Mucosa of stomach (tissue), 1 donor: ENCODE measurements around the gene FBXO17.
"Not testable (repeated sequence)": the region's sequence is repeated elsewhere in the genome, so short reads cannot be mapped to it uniquely, and the experiment has no call there.

Source experiments
- H3K27me3 ChIP-seq: one replicate; pipeline ENCODE4 v1.7.0; 2013; ENCODE audit warnings: mild to moderate bottlenecking, low read length; ENCODE audit not compliant: control insufficient read depth, insufficient read depth
- H3K36me3 ChIP-seq: one replicate; pipeline ENCODE4 v1.7.0; 2013; ENCODE audit warnings: low read length; ENCODE audit not compliant: control insufficient read depth, insufficient read depth
- H3K4me1 ChIP-seq: one replicate; pipeline ENCODE4 v1.7.0; 2013; ENCODE audit warnings: mild to moderate bottlenecking, low read length; ENCODE audit not compliant: control insufficient read depth, insufficient read depth
- H3K4me3 ChIP-seq: one replicate; pipeline ENCODE4 v1.7.0; 2013; ENCODE audit warnings: low read length
- H3K9ac ChIP-seq: one replicate; pipeline ENCODE4 v1.7.0; 2013; ENCODE audit warnings: mild to moderate bottlenecking, low read length, moderate library complexity
- H3K9me3 ChIP-seq: one replicate; pipeline ENCODE4 v1.7.0; 2013; ENCODE audit warnings: mild to moderate bottlenecking, low read length, moderate library complexity; ENCODE audit not compliant: control insufficient read depth
- donor health status: Pancreatic carcinoma.

The FBXO17 gene

GRCh38 chr19:39001041-39001440, 25.5 kb upstream of the FBXO17 start:
- no peak overlapping the region for H3K9ac ChIP-seq
- no peaks in the 10 kb centered on the region for H3K9me3 ChIP-seq
- H3K27me3 ChIP-seq, result no peaks in the 10 kb centered on the region
- H3K4me1 ChIP-seq, result peaks cover 2% of the 10 kb centered on the region
- H3K36me3 ChIP-seq, result no peaks in the 10 kb centered on the region
- no peak overlapping the region for H3K4me3 ChIP-seq

- not testable (repeated sequence) for H3K4me1 ChIP-seq, H3K4me3 ChIP-seq, H3K9ac ChIP-seq, H3K27me3 ChIP-seq, H3K9me3 ChIP-seq, H3K36me3 ChIP-seq
Measured at GRCh38 chr19:38997576-38997975, 22.0 kb upstream of the FBXO17 start.

GRCh38 chr19:38993271-38993670, 17.7 kb upstream of the FBXO17 start:
- H3K4me3 ChIP-seq, result no peak overlapping the region
- H3K9me3 ChIP-seq, result no peaks in the 10 kb centered on the region
- H3K36me3 ChIP-seq, result no peaks in the 10 kb centered on the region
- H3K4me1 ChIP-seq, result peaks cover 4% of the 10 kb centered on the region
- H3K9ac ChIP-seq, result no peak overlapping the region
- H3K27me3 ChIP-seq, result no peaks in the 10 kb centered on the region

- Histone ChIP-seq H3K4me1 (peaks cover 3% of the 10 kb centered on the region), H3K4me3 (no peak overlapping the region), H3K27me3 (no peaks in the 10 kb centered on the region)
Measured at GRCh38 chr19:38990949-38991697, 15.6 kb upstream of the FBXO17 start.

GRCh38 chr19:38989614-38990013, 14.1 kb upstream of the FBXO17 start:
- not testable (repeated sequence) for H3K9ac ChIP-seq, H3K4me3 ChIP-seq, H3K36me3 ChIP-seq, H3K9me3 ChIP-seq, H3K27me3 ChIP-seq, H3K4me1 ChIP-seq

More at GRCh38 chr19:38990949-38991697, 15.6 kb upstream of the FBXO17 start:
- Histone ChIP-seq H3K9me3 (no peaks in the 10 kb centered on the region), H3K36me3 (no peaks in the 10 kb centered on the region), H3K9ac (no peak overlapping the region)

- no peak overlapping the region for H3K9ac ChIP-seq
- H3K36me3 ChIP-seq, result no peaks in the 10 kb centered on the region
- H3K4me3 ChIP-seq, result no peak overlapping the region
- H3K9me3 ChIP-seq, result no peaks in the 10 kb centered on the region
- no peaks in the 10 kb centered on the region for H3K27me3 ChIP-seq
- no peaks in the 10 kb centered on the region for H3K4me1 ChIP-seq
Measured at GRCh38 chr19:38989066-38989605, 13.6 kb upstream of the FBXO17 start.

GRCh38 chr19:38988627-38989026, 13.1 kb upstream of the FBXO17 start:
- not testable (repeated sequence) for H3K36me3 ChIP-seq, H3K4me1 ChIP-seq, H3K27me3 ChIP-seq, H3K9ac ChIP-seq, H3K4me3 ChIP-seq, H3K9me3 ChIP-seq

- H3K9me3 ChIP-seq, H3K27me3 ChIP-seq, H3K4me3 ChIP-seq, H3K9ac ChIP-seq, H3K36me3 ChIP-seq, H3K4me1 ChIP-seq: not testable (repeated sequence)
Measured at GRCh38 chr19:38987745-38988144, 12.2 kb upstream of the FBXO17 start.

GRCh38 chr19:38985262-38985661, 9.7 kb upstream of the FBXO17 start:
- Histone ChIP-seq H3K4me3 (no peak overlapping the region), H3K4me1 (no peaks in the 10 kb centered on the region)

GRCh38 chr19:38980583-38981374, 5.2 kb upstream of the FBXO17 start:
- H3K9me3 ChIP-seq, result no peaks in the 10 kb centered on the region
- no peak overlapping the region for H3K4me3 ChIP-seq
- H3K4me1 ChIP-seq, result peaks cover 13% of the 10 kb centered on the region
- no peak overlapping the region for H3K9ac ChIP-seq
- H3K36me3 ChIP-seq, result no peaks in the 10 kb centered on the region
- H3K27me3 ChIP-seq, result peaks cover 7% of the 10 kb centered on the region

More at GRCh38 chr19:38985262-38985661, 9.7 kb upstream of the FBXO17 start:
- Histone ChIP-seq H3K9ac (no peak overlapping the region), H3K9me3 (no peaks in the 10 kb centered on the region), H3K27me3 (no peaks in the 10 kb centered on the region), H3K36me3 (no peaks in the 10 kb centered on the region)

- H3K27me3 ChIP-seq, result peaks cover 12% of the 10 kb centered on the region
- no peak overlapping the region for H3K9ac ChIP-seq
- H3K4me1 ChIP-seq, result peaks cover 17% of the 10 kb centered on the region
- no peaks in the 10 kb centered on the region for H3K36me3 ChIP-seq
- no peak overlapping the region for H3K4me3 ChIP-seq
- H3K9me3 ChIP-seq, result no peaks in the 10 kb centered on the region
Measured at GRCh38 chr19:38979812-38980211, 4.3 kb upstream of the FBXO17 start.

GRCh38 chr19:38978326-38978689, 2.8 kb upstream of the FBXO17 start:
- H3K9ac ChIP-seq, result no peak overlapping the region
- H3K4me1 ChIP-seq, result peaks cover 17% of the 10 kb centered on the region
- H3K36me3 ChIP-seq, result no peaks in the 10 kb centered on the region
- no peak overlapping the region for H3K4me3 ChIP-seq
- no peaks in the 10 kb centered on the region for H3K9me3 ChIP-seq
- H3K27me3 ChIP-seq, result peaks cover 12% of the 10 kb centered on the region
